ENCODE results near the gene STAP1. TPM values are rescaled to one million over a fixed set of nuclear protein-coding genes. Genes with fewer than 3 reads are reported as not detected.

STAP1 gene
- polyA plus RNA-seq, 1 donor from 2014 or later = not detected

Small RNA genes within 50 kb of the gene (small RNA-seq; reads per million reads assigned to genes)
- gene AC096720.1 = 0 reads per million in 3 experiments

Other genes with a start within 250 kb of the STAP1 start
- 9.5 and 12.8 TPM in 2 replicates for gene CENPC, start 13.2 kb upstream of the STAP1 start, polyA plus RNA-seq
- 126 and 145 TPM in 2 replicates for gene UBA6, start 142.4 kb downstream of the STAP1 start, polyA plus RNA-seq
- gene GNRHR, start 195.7 kb downstream of the STAP1 start, polyA plus RNA-seq = not detected in 2 replicates

All from neural cell (in vitro differentiated cells).